GM12864 (cell line): Measurements from ENCODE around the gene SDK2.

Experiments
- DNase-seq: peaks from one replicate; pipeline ENCODE4 v3.0.0-alpha.2; 2011; ENCODE audit warnings: low read depth
- H3K4me3 ChIP-seq: 2 replicates; pipeline ENCODE4 v1.5.1; 2011; ENCODE audit warnings: mild to moderate bottlenecking, low read depth, low read length, control low read depth
- CTCF ChIP-seq: IDR thresholded peaks from 2 replicates; pipeline ENCODE4 v1.5.1; 2011; ENCODE audit warnings: low read depth, mild to moderate bottlenecking, moderate library complexity, low read length, control low read depth, inconsistent platforms; ENCODE audit errors: missing control alignments

Gene SDK2

GRCh38 chr17:73400915-73401545 is 243.2 kb downstream of the SDK2 start:
- no peak for DNase-seq

GRCh38 chr17:73399056-73399455 is 245.2 kb downstream of the SDK2 start:
- no peak for DNase-seq
- no peak for TF ChIP-seq CTCF
- no peak overlapping the region for H3K4me3 ChIP-seq

More at GRCh38 chr17:73400915-73401545, 243.2 kb downstream of the SDK2 start:
- TF ChIP-seq CTCF, result no peak
- no peak overlapping the region for H3K4me3 ChIP-seq

GRCh38 chr17:73397856-73398540 is 246.2 kb downstream of the SDK2 start:
- H3K4me3 ChIP-seq, result no peak overlapping the region
- DNase-seq, result no peak
- no peak for TF ChIP-seq CTCF

GRCh38 chr17:73397278-73397826 is 246.9 kb downstream of the SDK2 start:
- H3K4me3 ChIP-seq, result no peak overlapping the region
- DNase-seq, result no peak
- TF ChIP-seq CTCF, result no peak

- DNase-seq, result no peak
- no peak overlapping the region for H3K4me3 ChIP-seq
- no peak for TF ChIP-seq CTCF
Observed at GRCh38 chr17:73396431-73397277, 247.6 kb downstream of the SDK2 start.

GRCh38 chr17:73394512-73395450 is 249.5 kb downstream of the SDK2 start:
- no peak for DNase-seq
- no peak for TF ChIP-seq CTCF
- no peak overlapping the region for H3K4me3 ChIP-seq
